ENCODE data around the gene MCUB. TPM values are rescaled to one million over a fixed set of nuclear protein-coding genes. Genes with fewer than 3 reads are reported as not detected.

Gene MCUB
- total and polyA plus RNA-seq, 2 of the 13 experiments (the other 11 are each of a cell fraction or from before 2014, with no cell fraction given) = 0.95 to 2.2 TPM

DNA sequence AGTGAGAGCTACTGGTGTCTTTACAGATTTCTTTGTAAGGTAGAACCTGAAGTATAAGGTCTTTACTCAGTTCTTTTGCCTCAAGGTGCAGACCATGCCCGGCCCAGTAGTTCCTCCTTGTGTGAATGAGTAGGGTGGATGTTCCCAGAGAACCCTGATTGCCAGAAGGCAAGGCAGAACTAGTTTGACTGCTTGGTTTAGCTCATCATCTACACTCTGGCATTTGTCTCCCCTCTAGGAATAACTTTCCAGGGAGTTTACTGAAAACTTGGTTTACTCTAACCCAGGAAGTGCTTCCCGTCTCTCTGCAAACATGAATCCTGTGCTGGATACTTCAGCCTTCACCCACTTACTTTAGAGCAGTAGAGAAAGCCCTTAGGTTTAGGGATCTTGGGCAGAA, 29.1 kb downstream of the MCUB start:
- H3K27ac ChIP-seq (ENCODE audit: extremely low read length, insufficient read depth, low read length) = no peak overlapping the region
- H3K9me3 ChIP-seq (ENCODE audit: low read length) = no peaks in the 10 kb centered on the region
- H3K4me3 ChIP-seq (replicated peaks in 1 of 3; ENCODE audit: insufficient read depth in 1 of 3, low read depth in 2 of 3, low read length in 3 of 3) = no peak overlapping the region
- H2AFZ ChIP-seq (ENCODE audit: low read length) = no peak overlapping the region
- intact Hi-C loops (cut with micrococcal nuclease; ENCODE audit: unreplicated experiment) = no loop called here
- TF ChIP-seq ZFP37 (CRISPR knock-in tag; IDR thresholded peaks at IDR 0.05; ENCODE audit: borderline replicate concordance) (no peak), ZNF660 (CRISPR knock-in tag; IDR thresholded peaks at IDR 0.05; ENCODE audit: borderline replicate concordance, low read depth) (no peak), SP4 (CRISPR knock-in tag; IDR thresholded peaks at IDR 0.05) (no peak), RCOR2 (CRISPR knock-in tag; IDR thresholded peaks at IDR 0.05) (no peak), ZNF775 (CRISPR knock-in tag; IDR thresholded peaks at IDR 0.05; ENCODE audit: borderline replicate concordance) (no peak), LCORL (IDR thresholded peaks at IDR 0.05) (no peak), LCORL (CRISPR knock-in tag; IDR thresholded peaks at IDR 0.05) (no peak), ZNF615 (CRISPR knock-in tag; IDR thresholded peaks at IDR 0.05; ENCODE audit: borderline replicate concordance) (no peak), ADNP (CRISPR knock-in tag; IDR thresholded peaks at IDR 0.05) (no peak)
- TF ChIP-seq, protein P1, sequence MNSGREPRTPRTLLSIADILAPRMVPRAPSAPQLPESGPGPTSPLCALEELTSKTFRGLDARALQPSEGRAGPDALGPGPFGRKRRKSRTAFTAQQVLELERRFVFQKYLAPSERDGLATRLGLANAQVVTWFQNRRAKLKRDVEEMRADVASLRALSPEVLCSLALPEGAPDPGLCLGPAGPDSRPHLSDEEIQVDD (CRISPR knock-in tag; IDR thresholded peaks at IDR 0.05; ENCODE audit: borderline replicate concordance) = no peak
- no peaks in the 10 kb centered on the region for H3K79me2 ChIP-seq (ENCODE audit: insufficient read depth, low read length)
- WGBS (ENCODE audit: low lambda C conversion rate) = 58% methylated on average over 2 of the region's 2 CpGs
- H3K4me1 ChIP-seq (ENCODE audit: insufficient read depth, low read length) = no peaks in the 10 kb centered on the region
- FAIRE-seq = no peak
- H3K36me3 ChIP-seq (replicated peaks in 1 of 2; ENCODE audit: control insufficient read depth in 1 of 2, insufficient read depth in 2 of 2, low read length in 2 of 2) = no peaks in the 10 kb centered on the region
- BruUV-seq (replicated peaks) = no TSS peak
- no peaks in the 10 kb centered on the region for H3K27me3 ChIP-seq (ENCODE audit: control insufficient read depth in 1 of 2, insufficient read depth in 2 of 2, low read length in 2 of 2)
- ChIA-PET POLR2A (no interaction called here), CTCF (ENCODE audit: low intra/inter-chr PET ratio, low total read pairs) (no interaction called here)
- H3K4me2 ChIP-seq (ENCODE audit: low read depth, low read length) = no peak overlapping the region
- no peak overlapping the region for H3K9ac ChIP-seq (ENCODE audit: insufficient read depth, low read depth, low read length)
- H4K20me1 ChIP-seq (ENCODE audit: insufficient read depth, low read length) = no peaks in the 10 kb centered on the region
- no peak for DNase-seq (ENCODE audit: low spot score)
- no peak for ATAC-seq
- in situ Hi-C loops (cut with HindIII; ENCODE audit: extremely low pct_ligation_motif_present, low pct_unique_long_range_greater_than_20kb) = no loop called here

DNA sequence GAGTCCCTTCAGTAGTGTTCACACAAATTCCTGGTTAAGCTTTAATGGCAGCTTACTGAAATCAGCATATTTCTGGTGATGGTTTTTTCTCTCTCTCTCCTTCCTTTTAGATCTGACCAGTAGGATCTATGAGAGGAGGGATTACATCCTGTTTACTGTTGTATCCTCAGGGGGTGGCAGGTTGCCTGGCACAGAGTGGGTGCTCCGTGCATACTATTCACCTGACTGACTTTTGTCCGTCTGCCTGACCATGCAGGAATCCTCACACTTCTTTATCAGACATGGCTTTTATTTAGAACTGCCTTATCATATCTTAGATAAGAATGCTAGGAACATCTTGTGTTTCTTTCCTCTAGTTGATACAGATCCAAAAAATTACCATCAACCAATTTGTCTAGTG, 29.6 kb downstream of the MCUB start:
- Histone ChIP-seq H3K9me3 (ENCODE audit: low read length) (no peaks in the 10 kb centered on the region), H3K36me3 (replicated peaks in 1 of 2; ENCODE audit: control insufficient read depth in 1 of 2, insufficient read depth in 2 of 2, low read length in 2 of 2) (no peaks in the 10 kb centered on the region), H3K4me3 (replicated peaks in 1 of 3; ENCODE audit: insufficient read depth in 1 of 3, low read depth in 2 of 3, low read length in 3 of 3) (no peak overlapping the region), H4K20me1 (ENCODE audit: insufficient read depth, low read length) (no peaks in the 10 kb centered on the region), H3K79me2 (ENCODE audit: insufficient read depth, low read length) (no peaks in the 10 kb centered on the region), H3K4me2 (ENCODE audit: low read depth, low read length) (no peak overlapping the region), H3K4me1 (ENCODE audit: insufficient read depth, low read length) (no peaks in the 10 kb centered on the region), H3K27me3 (ENCODE audit: control insufficient read depth in 1 of 2, insufficient read depth in 2 of 2, low read length in 2 of 2) (no peaks in the 10 kb centered on the region; a peak in 1 of 5 replicates), H3K27ac (ENCODE audit: extremely low read length, insufficient read depth, low read length) (no peak overlapping the region), H3K9ac (ENCODE audit: insufficient read depth, low read depth, low read length) (no peak overlapping the region), H2AFZ (ENCODE audit: low read length) (no peak overlapping the region)
- TF ChIP-seq FOXK2 (IDR thresholded peaks at IDR 0.05) (no peak), PHF5A (CRISPR knock-in tag; IDR thresholded peaks at IDR 0.05; ENCODE audit: low read depth, unreplicated experiment) (no peak), ZBTB3 (CRISPR knock-in tag; IDR thresholded peaks at IDR 0.05; ENCODE audit: borderline replicate concordance, low read depth) (no peak), SP4 (CRISPR knock-in tag; IDR thresholded peaks at IDR 0.05) (no peak), ZNF350 (CRISPR knock-in tag; IDR thresholded peaks at IDR 0.05; ENCODE audit: borderline replicate concordance, low read depth) (no peak), ZNF124 (CRISPR knock-in tag; IDR thresholded peaks at IDR 0.05) (no peak), AGO1 (IDR thresholded peaks at IDR 0.05; ENCODE audit: low read depth, low read length, poor library complexity, severe bottlenecking) (no peak), PAF1 (CRISPR knock-in tag; IDR thresholded peaks at IDR 0.05) (no peak)
- no TSS peak for BruUV-seq (replicated peaks)
- no peak for ATAC-seq
- 27% methylated on average over 2 of the region's 2 CpGs for WGBS (ENCODE audit: low lambda C conversion rate)
- intact Hi-C loops (cut with micrococcal nuclease; ENCODE audit: unreplicated experiment) = no loop called here
- no peak for DNase-seq (ENCODE audit: low spot score)
- POLR2A ChIA-PET = no interaction called here
- CTCF ChIA-PET (ENCODE audit: low intra/inter-chr PET ratio, low total read pairs) = no interaction called here
- FAIRE-seq = no peak
- in situ Hi-C loops (cut with HindIII; ENCODE audit: extremely low pct_ligation_motif_present, low pct_unique_long_range_greater_than_20kb) = no loop called here
